H1 (cell line): Measurements from ENCODE around the gene RASAL2. TPM values are rescaled to one million over a fixed set of nuclear protein-coding genes. Genes with fewer than 3 reads are reported as not detected.

Experiments used
- CTCF ChIA-PET: fragments of 300-600 bp; sonication (Branson Sonifier 250); formaldehyde crosslinking; loops from one replicate; lab custom pipeline; 2021; ENCODE audit not compliant: partially characterized antibody; lab: Charles Lee
- POLR2A ChIA-PET: fragments of 300-600 bp; sonication (Branson Sonifier 250); formaldehyde crosslinking; loops from one replicate; lab custom pipeline; 2021; ENCODE audit warnings: inconsistent platforms; ENCODE audit not compliant: partially characterized antibody; lab: Charles Lee
- DNase-seq, 2 experiments: peaks; one replicate each; pipeline versions ENCODE4 v3.0.0 to v3.0.0-alpha.2; 2010 to 2022; ENCODE audit warnings: low spot score in 2 of 2, low read depth in 1 of 2, mixed read lengths in 1 of 2
- FAIRE-seq: peaks from 2 replicates; lab custom pipeline; 2011; peaks lifted over from hg19 to GRCh38; lab: Jason Lieb, UNC
- H2AFZ ChIP-seq: 2 replicates; pipeline ENCODE4 v1.8.1; 2012; ENCODE audit warnings: low read length, inconsistent platforms
- H2AK5ac ChIP-seq: 2 replicates; pipeline ENCODE4 v1.6.1; 2013; ENCODE audit warnings: low read depth, low read length
- H2BK120ac ChIP-seq: replicated peaks from 2 replicates; pipeline ENCODE3; 2013; ENCODE audit warnings: low read depth, low read length, inconsistent platforms
- H2BK12ac ChIP-seq: 2 replicates; pipeline ENCODE4 v1.6.1; 2013; ENCODE audit warnings: low read depth, low read length
- H2BK15ac ChIP-seq: 2 replicates; pipeline ENCODE4 v1.6.1; 2013; ENCODE audit warnings: low read length
- H2BK20ac ChIP-seq: 2 replicates; pipeline ENCODE4 v1.6.1; 2013; ENCODE audit warnings: low read length
- H2BK5ac ChIP-seq: 2 replicates; pipeline ENCODE4 v1.6.1; 2013; ENCODE audit warnings: low read depth, low read length
- H3K14ac ChIP-seq: 2 replicates; pipeline ENCODE4 v1.6.1; 2013; ENCODE audit warnings: inconsistent platforms; ENCODE audit not compliant: insufficient read length
- H3K18ac ChIP-seq: 2 replicates; pipeline ENCODE4 v1.6.1; 2013; ENCODE audit warnings: low read length; ENCODE audit errors: extremely low read depth
- H3K23ac ChIP-seq: 2 replicates; pipeline ENCODE4 v1.6.1; 2013; ENCODE audit warnings: inconsistent platforms; ENCODE audit not compliant: insufficient read length
- H3K23me2 ChIP-seq: 2 replicates; pipeline ENCODE4 v1.6.1; 2013; ENCODE audit warnings: low read depth, low read length
- H3K27ac ChIP-seq: 2 replicates; pipeline ENCODE4 v1.6.1; 2011; ENCODE audit warnings: low read depth, low read length, inconsistent platforms
- H3K27me3 ChIP-seq, 4 experiments: replicated peaks in 1 of 4; 1 replicate in 1 of 4; 2 replicates in 3 of 4; pipeline versions ENCODE4 v1.6.1 to v1.8.1; 2011 to 2013; ENCODE audit warnings: low read length in 3 of 4, mild to moderate bottlenecking in 3 of 4, inconsistent platforms in 2 of 4, mixed read lengths in 2 of 4, moderate library complexity in 1 of 4; ENCODE audit not compliant: control insufficient read depth in 3 of 4, insufficient read depth in 3 of 4; ENCODE audit errors: extremely low read depth in 1 of 4
- H3K36me3 ChIP-seq, 4 experiments: 2 replicates each; pipeline versions ENCODE4 v1.6.1 to v1.8.1; 2011 to 2013; ENCODE audit warnings: mild to moderate bottlenecking in 4 of 4, low read length in 3 of 4, moderate library complexity in 2 of 4, control low read depth in 1 of 4, inconsistent platforms in 1 of 4; ENCODE audit not compliant: insufficient read depth in 4 of 4, control insufficient read depth in 2 of 4
- H3K4ac ChIP-seq: replicated peaks from 2 replicates; pipeline ENCODE3; 2013; ENCODE audit warnings: low read length, low read depth, mixed read lengths, inconsistent platforms; ENCODE audit not compliant: insufficient read length
- H3K4me1 ChIP-seq, 4 experiments: replicated peaks in 1 of 4; 1 replicate in 1 of 4; 2 replicates in 3 of 4; pipeline versions ENCODE4 v1.6.1 to v1.8.1; 2011 to 2013; ENCODE audit warnings: low read length in 3 of 4, inconsistent platforms in 2 of 4, mixed read lengths in 1 of 4; ENCODE audit not compliant: insufficient read depth in 4 of 4, control insufficient read depth in 3 of 4
- H3K4me2 ChIP-seq, 2 experiments: 2 replicates each; pipeline versions ENCODE4 v1.6.1 to v1.8.1; 2011 to 2013; ENCODE audit warnings: low read depth in 2 of 2, low read length in 2 of 2, control low read depth in 1 of 2, inconsistent platforms in 1 of 2, mild to moderate bottlenecking in 1 of 2; ENCODE audit not compliant: insufficient read depth in 1 of 2
- H3K4me3 ChIP-seq, 4 experiments: fragments of 200-600, 300-600 bp in 1 of 4; sonication (generic), shearing (Covaris generic), sonication (Bioruptor Twin) in 1 of 4; 2 replicates each; pipeline versions ENCODE4 v1.5.1 to v1.8.1; 2011 to 2016; ENCODE audit warnings: low read length in 4 of 4, low read depth in 3 of 4, control low read depth in 2 of 4, inconsistent platforms in 2 of 4, mild to moderate bottlenecking in 2 of 4, mixed read lengths in 1 of 4, moderate library complexity in 1 of 4; ENCODE audit not compliant: insufficient read depth in 2 of 4; ENCODE audit errors: extremely low read depth in 1 of 4
- H3K56ac ChIP-seq: replicated peaks from 2 replicates; pipeline ENCODE3; 2013; ENCODE audit warnings: low read depth, mild to moderate bottlenecking, mixed read lengths, low read length, inconsistent platforms; ENCODE audit not compliant: insufficient read length
- H3K79me1 ChIP-seq: 2 replicates; pipeline ENCODE4 v1.6.1; 2013; ENCODE audit warnings: low read depth, low read length, control low read depth
- H3K79me2 ChIP-seq, 2 experiments: 2 replicates each; pipeline versions ENCODE4 v1.6.1 to v1.8.1; 2012 to 2013; ENCODE audit warnings: low read length in 2 of 2, mild to moderate bottlenecking in 2 of 2, inconsistent platforms in 1 of 2; ENCODE audit not compliant: insufficient read depth in 2 of 2, control insufficient read depth in 1 of 2
- H3K9ac ChIP-seq, 4 experiments: replicated peaks in 1 of 4; 1 replicate in 1 of 4; 2 replicates in 3 of 4; pipeline versions ENCODE4 v1.6.1 to v1.8.1; 2011 to 2013; ENCODE audit warnings: low read depth in 3 of 4, low read length in 3 of 4, control low read depth in 2 of 4, mild to moderate bottlenecking in 2 of 4, moderate library complexity in 2 of 4, inconsistent platforms in 1 of 4; ENCODE audit errors: extremely low read depth in 1 of 4
- H3K9me3 ChIP-seq, 2 experiments: 2 replicates each; pipeline versions ENCODE4 v1.6.1 to v1.8.1; 2012 to 2013; ENCODE audit warnings: mild to moderate bottlenecking in 2 of 2, moderate library complexity in 2 of 2, control low read depth in 1 of 2, inconsistent platforms in 1 of 2, low read depth in 1 of 2, low read length in 1 of 2, mixed read lengths in 1 of 2; ENCODE audit not compliant: insufficient read depth in 2 of 2
- H4K20me1 ChIP-seq, 2 experiments: replicated peaks in 1 of 2; 2 replicates each; pipeline versions ENCODE3 to v1.8.1; 2011 to 2013; ENCODE audit warnings: inconsistent platforms in 2 of 2, low read length in 2 of 2, mild to moderate bottlenecking in 1 of 2; ENCODE audit not compliant: insufficient read depth in 2 of 2, control insufficient read depth in 1 of 2
- H4K5ac ChIP-seq: 2 replicates; pipeline ENCODE4 v1.6.1; 2013; ENCODE audit warnings: low read length, low read depth, mixed read lengths, inconsistent platforms; ENCODE audit not compliant: insufficient read length
- H4K8ac ChIP-seq: 2 replicates; pipeline ENCODE4 v1.8.0; 2013; ENCODE audit warnings: mild to moderate bottlenecking, moderate library complexity, low read length, inconsistent platforms; ENCODE audit not compliant: insufficient read depth; ENCODE audit errors: extremely low read depth
- H4K91ac ChIP-seq: replicated peaks from 2 replicates; pipeline ENCODE3; 2013; ENCODE audit warnings: low read length, mixed read lengths, inconsistent platforms; ENCODE audit not compliant: insufficient read length
- ASH2L ChIP-seq: fragments of 200-600, 300-600 bp; sonication (generic); IDR thresholded peaks from one replicate; pipeline ENCODE4 v1.7.1; 2017; ENCODE audit warnings: low read length
- BCL11A ChIP-seq, 2 experiments: IDR thresholded peaks; one replicate each; pipeline ENCODE4 v1.6.1; 2011; ENCODE audit warnings: low read depth in 2 of 2, low read length in 2 of 2, mild to moderate bottlenecking in 2 of 2
- EGR1 ChIP-seq: IDR thresholded peaks from 2 replicates; pipeline ENCODE4 v1.6.1; 2011; ENCODE audit warnings: low read depth, low read length, borderline replicate concordance
- EP300 ChIP-seq, 2 experiments: IDR thresholded peaks; 1 replicate in 1 of 2; 2 replicates in 1 of 2; pipeline ENCODE4 v1.6.1; 2011 to 2012; ENCODE audit warnings: low read depth in 2 of 2, low read length in 2 of 2, mild to moderate bottlenecking in 2 of 2, borderline replicate concordance in 1 of 2, inconsistent platforms in 1 of 2, moderate library complexity in 1 of 2
- KDM1A ChIP-seq: fragments of 200-600, 300-600 bp; sonication (generic); IDR thresholded peaks from 2 replicates; pipeline ENCODE4 v1.7.1; 2016; ENCODE audit warnings: mild to moderate bottlenecking, low read length, borderline replicate concordance
- NANOG ChIP-seq: IDR thresholded peaks from 2 replicates; pipeline ENCODE4 v1.6.1; 2011; ENCODE audit warnings: low read length, low read depth, mild to moderate bottlenecking, inconsistent platforms; ENCODE audit not compliant: insufficient read depth, poor library complexity, severe bottlenecking
- POU5F1 ChIP-seq: IDR thresholded peaks from 2 replicates; pipeline ENCODE4 v1.6.1; 2011; ENCODE audit warnings: low read depth, mild to moderate bottlenecking, low read length, moderate library complexity
- RFX5 ChIP-seq: IDR thresholded peaks from 2 replicates; pipeline ENCODE4 v1.6.1; 2011; ENCODE audit warnings: low read depth, low read length, improper control_type of control experiment, borderline replicate concordance
- RXRA ChIP-seq: IDR thresholded peaks from 2 replicates; pipeline ENCODE4 v1.6.1; 2011; ENCODE audit warnings: low read depth, mild to moderate bottlenecking, low read length, moderate library complexity; ENCODE audit not compliant: insufficient read depth
- TAF7 ChIP-seq: optimal IDR thresholded peaks from 2 replicates; pipeline ENCODE3; 2011; ENCODE audit warnings: low read depth, mild to moderate bottlenecking, inconsistent platforms, low read length, moderate library complexity, borderline replicate concordance
- WGBS, 2 experiments: shearing (Covaris generic) in 1 of 2; methylation state at CpG; one replicate each; pipeline versions ENCODE4 v1.1.6 to v1.1.7; 2013 to 2015; ENCODE audit warnings: low lambda C conversion rate in 2 of 2, mixed read lengths in 2 of 2, inconsistent platforms in 1 of 2, low coverage in 1 of 2, missing lambda C conversion rate in 1 of 2; ENCODE audit not compliant: insufficient replicate concordance in 2 of 2, insufficient coverage in 1 of 2, insufficient read length in 1 of 2; ENCODE audit errors: extremely low coverage in 1 of 2, missing lambda C conversion rate in 1 of 2; 5-methylcytosine and 5-hydroxymethylcytosine counted together
- polyA plus RNA-seq, 7 experiments: library from polyadenylated mRNA; depleted of rRNA in 3 of 7; stranded (reverse) in 5 of 7; unstranded in 2 of 7; fragments of >200 nt in 5 of 7; fragments of 200-250 nt in 2 of 7; gene quantifications; 1 replicate in 5 of 7; 2 replicates in 1 of 7; 4 replicates in 1 of 7; pipeline versions ENCODE4 v1.2.1 to v1.2.3, GENCODE V29; 2011 to 2013; ENCODE audit warnings: missing spikeins in 2 of 7, mixed read lengths in 2 of 7
- total RNA-seq: library from RNA; stranded (reverse); fragmentation: NEBNext Ultra II Directional; extraction: Animal tissue kit (Norgen Biotek cat#: 25700); gene quantifications from 2 replicates; pipeline ENCODE4 v1.2.1, GENCODE V29; 2021
- TF ChIP-seq, protein P1 (sequence below): IDR thresholded peaks from 2 replicates; pipeline ENCODE4 v1.6.1; 2011; ENCODE audit warnings: low read length, improper control_type of control experiment

RASAL2 gene
- total and polyA plus RNA-seq, 2 of the 8 experiments (the other 6 are each of a cell fraction or from before 2014, with no cell fraction given): 15.9 to 32.5 TPM

DNA sequence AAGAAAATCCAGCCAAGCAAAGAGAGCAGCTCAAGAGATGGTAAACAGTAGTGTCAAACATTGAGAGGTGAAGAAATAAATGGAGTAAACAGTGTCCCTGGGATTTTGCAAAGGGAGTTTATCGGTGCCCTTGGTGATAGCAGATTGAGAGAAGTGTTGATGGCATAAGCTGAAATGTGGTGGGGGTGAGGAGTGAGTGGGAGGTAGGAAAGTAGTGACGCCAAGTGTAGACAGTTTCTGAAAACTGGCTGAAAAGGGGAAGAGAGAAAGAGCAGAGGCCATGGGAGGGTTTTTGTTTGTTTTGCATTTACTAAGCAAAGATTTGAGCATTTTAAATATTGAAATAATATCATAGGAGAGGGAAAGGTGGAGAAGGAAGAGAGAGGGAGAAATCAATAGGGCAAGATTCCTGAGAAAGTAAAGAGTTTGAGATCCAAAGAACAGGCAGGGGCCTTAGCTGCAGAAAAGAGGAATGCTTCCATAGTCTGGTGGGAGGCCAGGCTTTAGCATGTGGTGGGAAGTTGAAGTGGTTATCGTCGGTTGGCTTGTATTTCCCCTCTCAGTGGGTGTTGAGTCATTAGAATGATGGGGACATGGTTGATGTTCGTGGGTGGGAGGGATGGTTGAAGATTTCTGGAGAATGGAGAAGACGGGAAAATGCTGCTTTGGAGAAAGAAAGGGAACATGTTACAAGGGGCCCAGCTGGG lies 26.8 kb upstream of the RASAL2 start:
- Histone ChIP-seq H3K18ac (no peak overlapping the region), H2AK5ac (no peak overlapping the region), H2BK20ac (no peak overlapping the region), H3K79me1 (no peaks in the 10 kb centered on the region), H3K9me3 (no peaks in the 10 kb centered on the region), H3K4me3 (no peak overlapping the region), H3K4me1 (peaks cover 0 to 3% (median 0%) of the 10 kb centered on the region in 4 experiments; a peak in 1 of 7 replicates), H3K23ac (no peak overlapping the region), H4K20me1 (no peaks in the 10 kb centered on the region), H2AFZ (no peak overlapping the region), H3K9ac (no peak overlapping the region), H4K91ac (no peak overlapping the region), H2BK12ac (no peak overlapping the region), H3K4ac (no peak overlapping the region), H2BK5ac (no peak overlapping the region), H3K27ac (no peak overlapping the region), H3K79me2 (no peaks in the 10 kb centered on the region), H2BK15ac (no peak overlapping the region), H3K4me2 (no peak overlapping the region), H3K56ac (no peak overlapping the region), H4K8ac (no peak overlapping the region), H4K5ac (no peak overlapping the region), H3K14ac (no peak overlapping the region), H3K27me3 (no peaks in the 10 kb centered on the region), H2BK120ac (no peak overlapping the region), H3K23me2 (no peaks in the 10 kb centered on the region), H3K36me3 (no peaks in the 10 kb centered on the region)
- ChIA-PET POLR2A (interaction anchor here (0.6 to 0.7 kb wide), 2 partner anchors 9 to 37 kb away, joined by 3 to 4 read pairs; no protein-coding TSS in a partner anchor), CTCF (interaction anchor here (0.7 to 1.9 kb wide), 4 partner anchors 9 to 122 kb away, joined by 3 to 4 read pairs (median 4); no protein-coding TSS in a partner anchor)
- no peak for FAIRE-seq
- DNase-seq: no peak
- 92 to 100% methylated on average over 1 to 6 of the region's 6 CpGs for WGBS, 2 experiments
- TF ChIP-seq KDM1A: no peak
- no peak for TF ChIP-seq EGR1
- TF ChIP-seq NANOG: no peak
- TF ChIP-seq RXRA: no peak
- no peak for TF ChIP-seq TAF7
- TF ChIP-seq, protein P1, sequence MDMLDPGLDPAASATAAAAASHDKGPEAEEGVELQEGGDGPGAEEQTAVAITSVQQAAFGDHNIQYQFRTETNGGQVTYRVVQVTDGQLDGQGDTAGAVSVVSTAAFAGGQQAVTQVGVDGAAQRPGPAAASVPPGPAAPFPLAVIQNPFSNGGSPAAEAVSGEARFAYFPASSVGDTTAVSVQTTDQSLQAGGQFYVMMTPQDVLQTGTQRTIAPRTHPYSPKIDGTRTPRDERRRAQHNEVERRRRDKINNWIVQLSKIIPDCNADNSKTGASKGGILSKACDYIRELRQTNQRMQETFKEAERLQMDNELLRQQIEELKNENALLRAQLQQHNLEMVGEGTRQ: no peak
- no peak for TF ChIP-seq ASH2L
- no peak for TF ChIP-seq RFX5
- no peak for TF ChIP-seq EP300 (IDR thresholded peaks at IDR 0.05; ENCODE audit: borderline replicate concordance in 1 of 2, low read depth in 2 of 2, low read length in 2 of 2)
- TF ChIP-seq POU5F1: no peak
- no peak for TF ChIP-seq BCL11A (IDR thresholded peaks at IDR 0.05; ENCODE audit: low read depth in 2 of 2, low read length in 2 of 2)
